Adrenal gland (tissue), 5 donors: Measurements from ENCODE around the gene IYD.

Experiments used
- POLR2A ChIP-seq, 2 donors: fragments of 450-650 bp; IDR thresholded peaks; one replicate each; pipeline ENCODE4 v1.6.1; 2017; ENCODE audit warnings: antibody characterized with exemption in 2 of 2, mild to moderate bottlenecking in 2 of 2, moderate library complexity in 1 of 2
- TF ChIP-seq, protein P1 (sequence below), 6 experiments: fragments of 450-650 bp in 4 of 6; fragments of 200-600 bp in 2 of 6; sonication (generic) in 1 of 6; IDR thresholded peaks; 1 replicate in 5 of 6; 2 replicates in 1 of 6; pipeline versions ENCODE4 v1.5.1 to v1.8.0; 2016 to 2021; ENCODE audit warnings: antibody characterized with exemption in 6 of 6, mild to moderate bottlenecking in 2 of 6, moderate library complexity in 1 of 6
- donor health status: DM: no; HTN: no; CAD: no.

GRCh38 chr6:150448221-150448620 lies 79.4 kb downstream of the IYD start:
- TF ChIP-seq, protein P1, sequence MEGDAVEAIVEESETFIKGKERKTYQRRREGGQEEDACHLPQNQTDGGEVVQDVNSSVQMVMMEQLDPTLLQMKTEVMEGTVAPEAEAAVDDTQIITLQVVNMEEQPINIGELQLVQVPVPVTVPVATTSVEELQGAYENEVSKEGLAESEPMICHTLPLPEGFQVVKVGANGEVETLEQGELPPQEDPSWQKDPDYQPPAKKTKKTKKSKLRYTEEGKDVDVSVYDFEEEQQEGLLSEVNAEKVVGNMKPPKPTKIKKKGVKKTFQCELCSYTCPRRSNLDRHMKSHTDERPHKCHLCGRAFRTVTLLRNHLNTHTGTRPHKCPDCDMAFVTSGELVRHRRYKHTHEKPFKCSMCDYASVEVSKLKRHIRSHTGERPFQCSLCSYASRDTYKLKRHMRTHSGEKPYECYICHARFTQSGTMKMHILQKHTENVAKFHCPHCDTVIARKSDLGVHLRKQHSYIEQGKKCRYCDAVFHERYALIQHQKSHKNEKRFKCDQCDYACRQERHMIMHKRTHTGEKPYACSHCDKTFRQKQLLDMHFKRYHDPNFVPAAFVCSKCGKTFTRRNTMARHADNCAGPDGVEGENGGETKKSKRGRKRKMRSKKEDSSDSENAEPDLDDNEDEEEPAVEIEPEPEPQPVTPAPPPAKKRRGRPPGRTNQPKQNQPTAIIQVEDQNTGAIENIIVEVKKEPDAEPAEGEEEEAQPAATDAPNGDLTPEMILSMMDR (IDR thresholded peaks at IDR 0.05) = no peak
- TF ChIP-seq POLR2A (IDR thresholded peaks at IDR 0.05) = no peak
